Brain microvascular endothelial cell (primary cell): ENCODE results near the gene KHDC4.

Experiments
- DNase-seq: peaks from one replicate; pipeline ENCODE4 v3.0.0-alpha.2; 2020
- H3K27ac ChIP-seq: fragments of 250-450 bp; sonication (Bioruptor Pico); 2 replicates; pipeline ENCODE4 v1.5.1; 2020; ENCODE audit warnings: mild to moderate bottlenecking, moderate library complexity
- H3K27me3 ChIP-seq: fragments of 250-450 bp; sonication (Bioruptor Pico); replicated peaks from 2 replicates; pipeline ENCODE4 v1.5.1; 2020; ENCODE audit warnings: mild to moderate bottlenecking
- H3K36me3 ChIP-seq: fragments of 250-450 bp; sonication (Bioruptor Pico); replicated peaks from 2 replicates; pipeline ENCODE4 v1.5.1; 2020; ENCODE audit warnings: mild to moderate bottlenecking
- H3K4me3 ChIP-seq: 2 replicates; pipeline ENCODE4 v1.5.1; 2011; ENCODE audit warnings: low read depth, mild to moderate bottlenecking, control low read depth, low read length, moderate library complexity
- CTCF ChIP-seq: IDR thresholded peaks from 2 replicates; pipeline ENCODE4 v1.5.1; 2011; ENCODE audit warnings: low read depth, mild to moderate bottlenecking, moderate library complexity, low read length, control low read depth, inconsistent platforms; ENCODE audit errors: missing control alignments
- in situ Hi-C: cut with HindIII; loops from 2 replicates; pipeline ENCODE4 v1.10.0; 2017; ENCODE audit warnings: low sequenced_read_pairs, low pct_ligation_motif_present

KHDC4 gene

GRCh38 chr1:155970531-155971167 lies 36.4 kb upstream of the KHDC4 start:
- H3K4me3 ChIP-seq, result no peak overlapping the region
- in situ Hi-C loops, result no loop called here
- peaks cover 44% of the 10 kb centered on the region for H3K36me3 ChIP-seq
- peak overlapping the region; percentile 69 for H3K27ac ChIP-seq
- peak; percentile 71 for DNase-seq
- no peaks in the 10 kb centered on the region for H3K27me3 ChIP-seq
- no peak for TF ChIP-seq CTCF

GRCh38 chr1:155969377-155969791 lies 35.2 kb upstream of the KHDC4 start:
- Histone ChIP-seq H3K27me3 (no peaks in the 10 kb centered on the region), H3K27ac (no peak overlapping the region), H3K36me3 (peaks cover 55% of the 10 kb centered on the region), H3K4me3 (no peak overlapping the region)
- DNase-seq, result no peak
- no peak for TF ChIP-seq CTCF
- in situ Hi-C loops, result no loop called here

- DNase-seq, result no peak
- in situ Hi-C loops, result no loop called here
- no peak overlapping the region for H3K4me3 ChIP-seq
- peaks cover 57% of the 10 kb centered on the region for H3K36me3 ChIP-seq
- H3K27ac ChIP-seq, result no peak overlapping the region
- H3K27me3 ChIP-seq, result no peaks in the 10 kb centered on the region
- TF ChIP-seq CTCF, result no peak
Observed at GRCh38 chr1:155968670-155969069, 34.5 kb upstream of the KHDC4 start.

- H3K27ac ChIP-seq, result no peak overlapping the region
- H3K27me3 ChIP-seq, result no peaks in the 10 kb centered on the region
- no peak overlapping the region for H3K4me3 ChIP-seq
- DNase-seq, result no peak
- no peak for TF ChIP-seq CTCF
- peaks cover 62% of the 10 kb centered on the region for H3K36me3 ChIP-seq
- in situ Hi-C loops, result no loop called here
Observed at GRCh38 chr1:155968051-155968400, 33.8 kb upstream of the KHDC4 start.

GRCh38 chr1:155967341-155968050 lies 33.3 kb upstream of the KHDC4 start:
- in situ Hi-C loops, result no loop called here
- Histone ChIP-seq H3K4me3 (no peak overlapping the region), H3K36me3 (peaks cover 67% of the 10 kb centered on the region), H3K27ac (peak overlapping the region; percentile 25), H3K27me3 (no peaks in the 10 kb centered on the region)
- no peak for TF ChIP-seq CTCF
- no peak for DNase-seq
